Stimulated activated memory B cell treated with anti-CD40 and anti-IgM and Interleukin-4, amounts not matched to agents 10 μg/mL and 1 μg/mL and 100 μg/mL, for 72 hours (primary cell): ENCODE data around the gene ASCL2.

Experiments
- ATAC-seq: fragments of 150-1000 bp; cut with Tn5 transposase; 2 replicates; pipeline ENCODE4 v1.10.0; 2021
- H3K27ac Mint-ChIP-seq: one replicate; pipeline ENCODE4 v1.8.0; 2022; ENCODE audit warnings: mild to moderate bottlenecking, mixed read lengths
- H3K27me3 Mint-ChIP-seq: one replicate; pipeline ENCODE4 v1.8.0; 2022; ENCODE audit warnings: mixed read lengths
- H3K36me3 Mint-ChIP-seq: one replicate; pipeline ENCODE4 v1.8.0; 2022; ENCODE audit warnings: mixed read lengths
- H3K4me1 Mint-ChIP-seq: one replicate; pipeline ENCODE4 v1.8.0; 2022; ENCODE audit warnings: mixed read lengths
- H3K4me3 Mint-ChIP-seq: one replicate; pipeline ENCODE4 v1.8.0; 2022; ENCODE audit warnings: mild to moderate bottlenecking, moderate library complexity, mixed read lengths
- H3K9me3 Mint-ChIP-seq: one replicate; pipeline ENCODE4 v1.8.0; 2022; ENCODE audit warnings: mixed read lengths

Gene ASCL2

DNA sequence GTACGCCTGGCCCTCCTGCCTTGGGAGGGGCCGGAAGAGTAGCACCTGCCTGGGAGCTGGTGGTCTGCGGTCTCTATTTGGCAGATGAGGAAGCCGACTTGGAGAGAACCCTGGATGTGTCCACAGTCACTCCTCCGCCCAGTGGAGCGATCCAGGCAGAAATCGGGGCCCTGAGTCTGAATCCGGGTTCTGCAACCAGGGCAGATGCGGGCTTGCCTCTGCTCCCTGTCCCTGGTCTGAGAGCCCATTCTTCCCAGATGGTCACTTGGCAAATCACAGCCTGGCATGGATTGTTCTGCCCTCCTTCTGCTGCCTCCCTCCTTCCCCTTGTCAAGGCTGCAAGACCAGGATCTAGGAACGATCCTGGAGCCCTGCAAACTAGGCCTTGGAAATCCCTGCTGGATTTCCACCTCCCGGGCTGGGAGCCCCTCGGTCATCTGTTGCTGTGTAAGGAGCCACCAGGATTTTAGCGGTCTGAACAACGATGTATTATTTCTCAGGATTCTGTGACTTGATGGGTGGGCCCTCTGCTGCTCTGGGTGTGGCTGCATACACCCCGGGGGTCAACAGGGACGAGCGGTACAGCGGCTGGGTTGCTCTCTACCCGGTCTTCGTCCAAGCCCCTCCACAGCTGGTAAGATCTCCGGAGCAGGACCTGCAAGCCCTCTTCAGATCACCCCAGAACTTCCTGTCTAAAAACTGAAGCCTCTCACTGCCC is 2.0 kb upstream of the ASCL2 start:
- no peak for ATAC-seq
- H3K36me3 Mint-ChIP-seq: no peaks in the 10 kb centered on the region
- H3K27me3 Mint-ChIP-seq: peaks cover 70% of the 10 kb centered on the region
- no peaks in the 10 kb centered on the region for H3K9me3 Mint-ChIP-seq
- no peak overlapping the region for H3K27ac Mint-ChIP-seq
- no peak overlapping the region for H3K4me3 Mint-ChIP-seq
- H3K4me1 Mint-ChIP-seq: peaks cover 22% of the 10 kb centered on the region

DNA sequence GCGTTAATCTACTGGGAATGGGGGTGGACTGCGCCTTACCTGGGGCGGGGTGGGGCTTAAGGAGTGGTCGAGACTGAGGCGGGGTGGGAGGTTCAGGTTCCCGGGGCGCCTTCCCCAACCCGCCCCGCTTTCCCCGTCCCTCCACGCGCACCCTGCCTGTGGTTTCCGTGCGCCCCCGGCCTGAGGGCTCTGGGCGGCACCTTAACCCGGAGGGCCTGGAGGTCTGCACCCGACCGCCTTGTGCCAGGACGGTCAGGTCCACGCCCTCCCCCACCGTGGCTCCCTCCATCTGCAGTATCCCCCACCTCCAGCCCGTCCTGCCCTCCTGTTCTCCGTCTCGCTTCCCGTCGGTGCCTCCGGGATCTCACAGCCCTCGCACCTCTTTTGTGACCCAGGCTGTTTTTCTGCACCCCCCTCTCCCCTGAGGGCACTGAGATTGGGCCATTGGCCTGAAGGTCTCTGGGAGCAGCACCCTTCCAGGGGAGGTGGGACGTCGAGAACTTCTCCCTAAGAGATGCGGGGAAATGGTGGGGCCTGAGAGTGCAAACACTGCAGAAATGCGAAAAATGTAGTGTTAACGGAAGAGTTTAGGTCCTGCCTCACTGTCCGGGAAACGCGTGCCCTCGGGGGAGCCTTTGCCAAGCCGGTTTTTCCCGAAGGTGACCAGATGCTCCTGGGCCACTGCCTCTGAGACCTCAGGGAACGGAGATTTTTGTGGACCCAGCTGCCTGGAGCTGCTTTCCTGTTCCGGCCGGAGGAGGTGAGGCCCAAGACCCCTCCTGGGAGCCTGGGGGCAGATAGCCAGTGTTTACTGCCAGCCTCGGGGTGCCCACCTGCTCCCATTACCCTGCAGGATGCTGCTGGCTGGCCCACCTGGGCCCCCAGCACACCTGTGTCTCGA is 1.2 kb upstream of the ASCL2 start:
- H3K27ac Mint-ChIP-seq: no peak overlapping the region
- H3K36me3 Mint-ChIP-seq: no peaks in the 10 kb centered on the region
- no peak for ATAC-seq
- H3K9me3 Mint-ChIP-seq: no peaks in the 10 kb centered on the region
- peaks cover 24% of the 10 kb centered on the region for H3K4me1 Mint-ChIP-seq
- peaks cover 62% of the 10 kb centered on the region for H3K27me3 Mint-ChIP-seq
- H3K4me3 Mint-ChIP-seq: peak overlapping the region; percentile 5

DNA sequence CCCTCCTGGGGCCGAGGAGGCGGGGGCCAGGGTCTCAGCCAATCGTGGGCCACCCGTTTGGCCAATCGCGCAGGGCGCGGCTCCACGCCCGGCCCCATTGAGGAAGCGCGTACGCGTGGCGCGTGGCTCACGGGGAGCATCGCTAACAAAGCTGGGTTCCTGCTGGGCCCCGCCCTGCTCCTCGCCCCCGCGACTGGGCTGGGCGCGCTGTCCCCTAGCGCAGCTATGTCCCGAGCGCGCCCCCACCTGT is 614 bp upstream of the ASCL2 start:
- Mint-ChIP-seq H3K27ac (no peak overlapping the region), H3K36me3 (no peaks in the 10 kb centered on the region), H3K27me3 (peaks cover 56% of the 10 kb centered on the region), H3K4me1 (peaks cover 29% of the 10 kb centered on the region), H3K4me3 (no peak overlapping the region), H3K9me3 (no peaks in the 10 kb centered on the region)
- no peak for ATAC-seq

DNA sequence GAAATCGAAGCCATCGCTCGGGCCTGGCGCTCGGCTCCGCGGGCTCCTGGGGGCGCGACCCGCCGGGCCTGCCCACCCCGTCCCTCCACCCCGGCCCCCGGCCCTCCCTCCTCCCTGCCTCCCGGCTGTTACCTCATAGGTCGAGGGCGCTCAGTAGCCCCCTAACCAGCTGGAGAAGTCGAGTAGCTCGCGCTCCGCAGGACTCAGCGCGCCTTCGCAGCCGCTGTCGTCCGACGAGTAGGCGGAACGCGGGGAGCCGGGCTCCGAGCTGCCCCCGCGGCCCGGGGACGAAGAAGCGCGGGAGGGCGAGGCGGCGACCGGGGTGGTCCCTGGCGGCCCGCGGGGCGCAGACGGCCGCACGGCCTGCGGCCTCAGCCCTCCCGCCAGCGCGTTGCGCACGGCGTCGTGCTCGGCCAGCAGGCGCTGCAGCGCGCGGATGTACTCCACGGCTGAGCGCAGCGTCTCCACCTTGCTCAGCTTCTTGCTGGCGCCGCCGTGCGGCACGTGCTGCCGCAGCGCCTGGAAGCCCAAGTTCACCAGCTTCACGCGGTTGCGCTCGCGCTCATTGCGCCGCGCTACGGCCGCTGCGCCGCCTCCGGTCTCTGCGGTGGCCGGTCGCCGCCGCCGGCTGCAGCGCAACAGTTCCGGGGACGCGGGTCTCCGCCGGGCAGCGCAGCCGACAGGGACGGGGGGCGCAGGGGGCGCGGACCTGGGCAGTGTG is 627 bp downstream of the ASCL2 start:
- Mint-ChIP-seq H3K36me3 (no peaks in the 10 kb centered on the region), H3K27me3 (peaks cover 44% of the 10 kb centered on the region), H3K9me3 (no peaks in the 10 kb centered on the region), H3K27ac (peak overlapping the region; percentile 23), H3K4me1 (peaks cover 39% of the 10 kb centered on the region), H3K4me3 (peak overlapping the region; percentile 72)
- no peak for ATAC-seq

DNA sequence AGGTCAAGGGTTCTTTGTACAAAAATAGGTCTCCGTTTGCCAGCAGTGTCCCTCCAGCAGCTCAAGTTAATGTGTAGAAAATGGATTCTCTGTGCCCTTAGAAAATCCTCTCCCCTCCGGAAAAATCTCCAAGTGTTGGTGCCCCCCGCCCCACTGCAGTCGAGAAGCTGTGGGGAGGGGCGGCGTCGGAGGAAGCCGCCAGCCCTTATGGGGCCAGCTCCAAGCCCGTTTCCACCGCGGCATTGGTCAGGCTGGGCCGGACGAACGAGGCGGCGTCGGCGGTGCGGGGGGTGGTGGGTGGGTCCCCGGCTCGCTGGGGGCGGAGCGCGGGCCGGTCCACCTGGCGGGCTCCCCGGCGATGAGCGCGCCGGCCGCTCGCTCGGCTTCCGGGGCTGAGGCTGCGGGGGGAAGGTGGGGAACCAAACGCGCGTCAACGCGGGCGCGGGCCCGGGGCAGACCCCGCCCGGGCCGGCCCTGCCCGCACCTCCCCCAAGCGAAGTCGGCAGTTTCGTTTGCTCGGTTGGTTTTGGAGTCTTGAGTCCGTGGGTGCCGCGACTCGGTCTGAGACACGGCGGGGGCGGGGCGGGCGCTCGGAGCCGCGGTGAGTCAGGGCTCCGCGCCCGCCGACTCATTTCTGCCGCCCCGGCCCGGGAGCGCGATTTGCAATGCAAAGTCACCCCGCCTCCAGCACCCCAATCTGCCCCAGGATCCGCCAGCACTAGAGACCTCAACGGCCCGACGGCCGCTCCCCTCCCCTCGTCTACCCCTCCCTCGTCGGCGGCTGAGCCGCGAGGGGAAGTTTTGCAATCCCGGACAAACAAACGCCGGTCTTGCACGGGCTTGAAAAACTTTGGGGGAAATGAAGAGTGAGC is 1.4 kb downstream of the ASCL2 start:
- Mint-ChIP-seq H3K4me1 (peaks cover 39% of the 10 kb centered on the region), H3K9me3 (no peaks in the 10 kb centered on the region), H3K27ac (peak overlapping the region; percentile 23), H3K36me3 (no peaks in the 10 kb centered on the region), H3K4me3 (peak overlapping the region; percentile 72), H3K27me3 (peaks cover 36% of the 10 kb centered on the region)
- ATAC-seq: peak; percentile 63

DNA sequence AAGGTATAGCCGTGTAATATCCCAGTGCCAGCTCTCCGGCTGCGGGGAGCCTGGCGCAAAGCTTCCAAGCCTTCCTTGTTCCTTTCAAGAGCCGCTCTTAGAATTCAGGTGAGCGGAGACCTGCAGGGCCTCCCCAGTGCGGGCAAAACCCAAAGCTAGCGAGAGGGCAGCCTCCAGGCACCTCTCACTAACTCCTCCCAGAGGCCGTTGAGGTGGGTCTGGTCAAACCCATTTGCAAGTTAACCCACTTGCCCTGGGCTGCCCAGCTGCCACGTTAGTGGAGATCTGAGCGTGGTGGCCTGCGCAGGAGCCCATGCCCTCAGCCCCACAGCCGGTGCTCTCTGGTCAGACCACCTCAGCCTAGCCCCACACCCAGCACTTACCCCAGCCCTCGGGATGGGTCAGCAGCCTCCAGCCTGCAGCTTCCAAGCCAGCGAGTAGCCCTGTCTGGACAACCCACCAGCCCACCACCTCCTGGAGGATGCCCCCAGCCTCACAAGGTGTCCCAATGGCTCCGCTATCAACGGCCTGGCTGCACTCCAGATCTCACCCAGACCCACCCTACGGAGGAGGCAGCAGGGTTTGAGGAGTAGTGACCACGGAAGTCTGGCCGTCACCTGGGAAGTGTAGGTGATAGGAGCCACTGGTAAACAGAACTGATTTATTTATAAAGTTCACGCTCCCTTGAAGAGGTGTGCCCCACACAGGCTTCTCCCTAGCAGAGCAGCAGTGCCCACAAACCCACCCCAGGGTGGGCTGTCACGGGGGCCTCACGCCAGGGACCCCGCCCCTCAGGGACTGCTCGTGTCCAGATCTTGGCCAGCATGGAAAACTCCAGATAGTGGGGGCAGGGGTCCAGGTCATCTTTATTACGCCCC is 2.3 kb downstream of the ASCL2 start:
- Mint-ChIP-seq H3K4me3 (no peak overlapping the region), H3K9me3 (no peaks in the 10 kb centered on the region), H3K27me3 (peaks cover 29% of the 10 kb centered on the region), H3K27ac (peak overlapping the region; percentile 23), H3K4me1 (peaks cover 39% of the 10 kb centered on the region), H3K36me3 (no peaks in the 10 kb centered on the region)
- no peak for ATAC-seq

DNA sequence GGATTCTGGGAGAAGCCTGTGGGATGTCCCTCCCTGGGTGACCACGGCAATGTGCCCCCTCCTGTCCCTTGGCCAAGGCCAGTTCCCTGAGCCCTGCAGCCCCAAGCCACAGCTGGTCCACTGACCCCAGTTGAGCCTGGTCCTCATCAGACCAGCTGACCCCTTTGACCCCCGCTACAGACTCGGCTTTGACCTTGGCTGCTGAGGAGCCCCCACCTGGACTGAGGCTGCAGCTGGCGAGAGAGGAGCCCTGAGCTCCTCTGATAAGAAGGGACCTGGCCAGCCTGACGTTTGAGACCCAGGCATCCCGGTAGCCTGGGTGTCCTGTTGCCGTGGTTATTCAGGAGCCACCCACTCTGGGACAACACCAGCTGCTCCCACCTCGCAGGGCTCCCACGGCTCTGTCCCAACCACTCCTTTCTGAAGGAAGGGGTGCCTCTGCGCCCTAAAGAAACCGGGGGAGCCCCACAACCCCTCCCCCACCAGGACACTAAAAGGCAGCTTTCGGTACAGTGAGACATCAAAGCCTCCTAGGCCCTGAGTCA is 3.0 kb downstream of the ASCL2 start:
- Mint-ChIP-seq H3K4me1 (peaks cover 39% of the 10 kb centered on the region), H3K27ac (no peak overlapping the region), H3K27me3 (peaks cover 22% of the 10 kb centered on the region), H3K9me3 (no peaks in the 10 kb centered on the region), H3K36me3 (no peaks in the 10 kb centered on the region), H3K4me3 (no peak overlapping the region)
- ATAC-seq: no peak

DNA sequence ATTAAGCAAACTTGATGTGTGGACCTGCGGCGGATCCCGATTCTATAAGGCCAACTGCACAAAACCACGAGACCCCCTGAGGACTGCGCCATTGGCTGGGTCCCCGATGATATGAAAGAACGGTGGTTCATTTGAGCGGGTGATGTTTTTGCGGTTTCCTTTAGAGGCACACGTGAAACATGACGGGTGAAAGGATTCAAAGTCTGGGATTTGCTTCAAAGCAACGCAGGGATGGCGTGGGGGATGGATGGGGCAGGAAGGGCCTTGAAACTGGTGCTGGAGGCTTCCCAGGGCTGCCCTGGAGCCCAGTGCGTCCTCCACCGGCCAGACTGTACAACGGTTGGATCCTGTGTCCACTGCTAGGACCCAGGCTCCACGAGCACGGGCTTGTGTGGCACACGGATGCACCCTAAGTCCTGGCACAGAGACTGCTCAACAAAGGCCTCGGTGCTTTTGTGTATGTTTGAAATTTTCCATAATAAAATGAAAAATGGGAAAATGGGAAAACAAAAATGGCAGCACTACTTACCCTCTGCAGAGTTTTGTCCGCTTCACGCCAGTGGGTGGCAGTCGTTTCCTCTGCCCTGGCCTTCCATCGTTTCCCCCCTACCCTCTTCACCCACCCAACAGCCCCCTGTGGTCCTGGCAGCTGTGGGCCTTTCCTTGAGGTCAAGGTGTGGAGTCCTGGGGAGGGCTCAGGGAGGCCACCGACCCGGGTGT is 3.6 kb downstream of the ASCL2 start:
- ATAC-seq: no peak
- Mint-ChIP-seq H3K27ac (peak overlapping the region; percentile 71), H3K9me3 (no peaks in the 10 kb centered on the region), H3K4me1 (peaks cover 39% of the 10 kb centered on the region), H3K4me3 (no peak overlapping the region), H3K36me3 (no peaks in the 10 kb centered on the region), H3K27me3 (peaks cover 16% of the 10 kb centered on the region)

DNA sequence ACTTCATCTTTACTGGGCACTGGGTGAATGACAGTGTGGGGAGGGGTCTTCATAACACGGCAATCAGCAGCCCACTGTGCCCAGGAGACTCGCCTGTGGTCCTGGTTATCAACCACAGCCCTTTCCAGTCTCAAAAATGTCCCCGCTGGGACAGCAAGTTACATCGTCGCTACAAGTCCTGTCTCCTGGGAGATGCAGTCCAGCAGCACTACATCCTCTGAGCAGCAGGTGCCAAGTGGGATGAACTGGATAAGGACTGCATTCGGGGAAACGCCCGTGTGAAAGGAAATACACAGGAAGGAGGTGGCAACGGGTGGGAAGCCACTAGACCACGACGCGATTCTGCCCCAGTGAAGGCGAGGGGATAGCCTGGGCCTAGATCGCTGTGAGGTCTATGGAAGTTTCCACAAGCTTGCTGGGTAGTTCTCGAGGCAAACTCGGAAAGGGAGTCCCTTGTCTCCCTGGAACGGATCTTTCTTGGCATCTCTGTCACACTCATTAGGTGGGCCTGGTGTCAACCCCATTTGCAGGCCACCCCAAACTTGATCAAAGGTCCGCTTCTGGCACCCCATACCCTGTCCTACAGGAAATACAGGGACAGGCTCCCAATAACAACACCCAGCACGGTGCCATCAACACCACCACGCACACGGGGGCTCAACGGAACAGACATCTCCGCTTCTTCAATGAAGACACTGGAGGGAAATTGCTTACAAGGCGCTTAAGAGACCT is 4.4 kb downstream of the ASCL2 start:
- no peaks in the 10 kb centered on the region for H3K36me3 Mint-ChIP-seq
- no peak for ATAC-seq
- H3K4me1 Mint-ChIP-seq: peaks cover 34% of the 10 kb centered on the region
- H3K27ac Mint-ChIP-seq: peak overlapping the region; percentile 71
- H3K27me3 Mint-ChIP-seq: peaks cover 9% of the 10 kb centered on the region
- no peaks in the 10 kb centered on the region for H3K9me3 Mint-ChIP-seq
- peak overlapping the region; percentile 47 for H3K4me3 Mint-ChIP-seq

DNA sequence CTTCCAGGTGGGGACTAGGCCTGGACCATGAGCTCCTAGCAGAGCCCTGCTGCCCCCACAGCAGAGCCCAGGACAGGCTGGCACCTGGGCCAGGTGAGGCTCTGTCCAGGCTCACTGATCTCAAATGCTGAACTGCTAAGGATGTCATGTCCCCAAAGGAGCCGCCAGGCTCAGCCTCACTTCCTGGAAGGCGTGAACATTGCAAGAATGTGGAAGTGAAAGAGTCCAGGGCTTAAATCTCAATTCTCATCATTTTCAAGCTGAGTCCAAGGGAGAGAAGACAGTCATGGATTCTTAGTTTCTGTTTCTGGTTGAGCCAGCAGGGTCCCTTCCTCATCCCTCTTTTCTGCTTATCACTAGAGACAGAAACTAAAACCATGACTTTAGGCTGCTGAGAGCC is 5.0 kb downstream of the ASCL2 start:
- H3K9me3 Mint-ChIP-seq: no peaks in the 10 kb centered on the region
- H3K27me3 Mint-ChIP-seq: peaks cover 2% of the 10 kb centered on the region
- H3K27ac Mint-ChIP-seq: peak overlapping the region; percentile 71
- peak overlapping the region; percentile 47 for H3K4me3 Mint-ChIP-seq
- H3K36me3 Mint-ChIP-seq: no peaks in the 10 kb centered on the region
- ATAC-seq: peak; percentile 77
- H3K4me1 Mint-ChIP-seq: peaks cover 29% of the 10 kb centered on the region

DNA sequence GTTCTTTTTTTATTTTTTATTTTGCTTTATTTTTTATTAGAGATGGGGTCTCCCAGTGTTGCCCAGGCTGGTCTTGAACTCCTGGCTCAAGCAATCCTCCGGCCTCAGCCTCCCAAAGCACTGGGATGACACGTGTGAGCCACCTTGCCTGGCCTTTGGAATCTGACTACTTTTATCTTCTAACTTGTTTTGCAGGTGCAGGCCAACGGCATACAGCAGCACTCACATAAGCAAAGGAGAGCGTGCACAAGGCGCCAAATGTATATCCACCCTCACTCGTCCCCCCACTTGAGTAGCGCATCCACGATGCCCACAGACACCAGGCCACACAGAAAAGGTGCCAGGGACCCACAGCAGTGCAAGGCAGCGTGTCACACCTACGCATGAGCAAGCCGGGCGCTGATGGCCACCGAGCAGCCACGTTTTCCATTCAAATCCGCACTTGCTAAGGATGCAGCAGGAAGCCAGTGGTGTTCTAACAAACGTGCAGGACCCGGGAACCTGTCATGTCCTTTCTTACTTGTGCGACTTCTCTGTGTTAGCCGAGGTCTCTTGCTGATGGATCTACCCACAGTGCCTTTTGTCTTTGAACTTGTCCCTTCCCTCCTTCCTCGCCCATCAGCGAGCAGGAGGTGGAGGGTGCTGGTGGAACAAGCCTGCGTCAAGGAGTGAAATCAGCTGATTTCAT is 5.9 kb downstream of the ASCL2 start:
- Mint-ChIP-seq H3K36me3 (no peaks in the 10 kb centered on the region), H3K4me1 (peaks cover 28% of the 10 kb centered on the region), H3K27ac (no peak overlapping the region), H3K9me3 (no peaks in the 10 kb centered on the region), H3K4me3 (no peak overlapping the region), H3K27me3 (no peaks in the 10 kb centered on the region)
- no peak for ATAC-seq

DNA sequence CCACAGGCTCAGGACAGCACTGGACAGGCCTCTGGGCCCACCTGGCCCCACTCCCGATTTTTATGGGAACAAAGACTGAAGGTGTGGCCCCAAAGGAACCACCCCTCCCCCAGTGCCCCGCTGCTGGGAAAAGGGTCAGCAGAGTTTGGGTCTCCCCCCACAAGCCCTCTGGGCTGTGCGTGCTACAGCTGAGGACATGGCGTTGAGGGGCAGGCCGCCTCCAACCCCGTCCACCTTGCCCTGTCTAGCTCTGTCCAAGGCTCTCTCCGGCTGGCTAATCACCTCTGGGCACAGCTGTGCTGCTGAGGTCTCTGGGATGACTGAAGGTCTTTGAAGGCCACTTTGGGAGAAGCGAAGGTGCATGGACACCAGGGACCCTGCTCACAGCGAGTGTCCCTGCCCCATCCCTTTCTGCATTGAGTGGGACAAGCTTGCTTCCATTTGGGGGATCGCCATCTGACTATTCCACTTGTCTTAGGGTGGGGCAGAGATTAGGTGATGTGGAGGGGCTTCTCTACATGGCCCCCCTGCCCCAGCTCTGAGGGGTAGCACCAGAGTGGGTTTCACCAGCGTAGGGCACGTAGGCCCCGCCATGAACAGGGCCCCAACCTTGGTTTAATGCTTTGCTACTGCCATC is 6.5 kb downstream of the ASCL2 start:
- H3K9me3 Mint-ChIP-seq: no peaks in the 10 kb centered on the region
- H3K4me1 Mint-ChIP-seq: peaks cover 28% of the 10 kb centered on the region
- H3K4me3 Mint-ChIP-seq: no peak overlapping the region
- no peak for ATAC-seq
- H3K27me3 Mint-ChIP-seq: no peaks in the 10 kb centered on the region
- H3K27ac Mint-ChIP-seq: no peak overlapping the region
- H3K36me3 Mint-ChIP-seq: no peaks in the 10 kb centered on the region
